HG03159 (cell line): ENCODE measurements around the gene ITGB8.

Source experiments
- ATAC-seq: cut with Tn5 transposase; IDR thresholded peaks from one replicate; pipeline ENCODE4 v1.9.1; 2021; ENCODE audit warnings: mild to moderate bottlenecking, moderate library complexity; ENCODE audit not compliant: unreplicated experiment

The ITGB8 gene

DNA sequence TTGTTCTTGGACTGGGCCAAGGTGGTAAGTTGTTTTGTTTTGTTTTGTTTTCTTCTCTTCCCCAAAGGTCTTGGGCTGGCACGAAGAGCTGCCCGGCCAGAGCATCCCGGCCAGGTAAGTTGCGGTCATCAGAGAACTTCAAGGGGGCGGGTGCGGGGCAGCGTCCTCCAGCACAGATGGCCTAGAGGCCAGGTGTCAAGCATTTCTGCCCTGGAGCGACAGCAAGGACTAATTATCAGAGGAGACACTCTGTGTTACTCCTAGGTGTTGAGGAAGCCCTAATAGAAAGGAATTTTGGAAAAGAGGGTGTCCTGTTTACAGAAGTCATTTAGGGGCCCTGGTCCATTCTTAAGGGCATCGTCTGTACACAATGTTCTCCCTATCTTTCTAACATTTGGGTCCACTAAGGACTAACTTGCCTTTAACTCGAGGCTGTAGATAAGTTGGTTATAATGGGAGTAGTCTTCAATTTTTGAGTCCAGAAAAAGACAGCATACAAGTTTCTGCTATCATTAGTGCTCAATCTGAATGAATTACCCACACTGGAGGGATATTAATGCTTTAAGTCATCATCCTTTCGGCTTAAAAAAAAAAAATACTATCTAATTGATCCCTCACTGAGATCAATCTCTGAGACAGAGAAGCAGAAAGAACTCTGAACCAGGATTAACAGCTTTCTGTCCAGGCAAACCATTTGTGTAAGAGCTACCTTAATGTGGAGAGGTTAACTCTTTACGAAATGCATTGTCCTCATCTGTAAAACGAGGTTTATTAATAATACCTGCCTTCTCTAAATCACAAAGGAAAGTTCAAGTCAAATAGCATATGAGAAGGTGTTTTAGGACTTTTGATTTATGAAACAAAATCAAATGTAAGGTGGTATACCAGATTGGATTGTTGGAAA is 1.5 kb downstream of the ITGB8 start:
- no peak for ATAC-seq

DNA sequence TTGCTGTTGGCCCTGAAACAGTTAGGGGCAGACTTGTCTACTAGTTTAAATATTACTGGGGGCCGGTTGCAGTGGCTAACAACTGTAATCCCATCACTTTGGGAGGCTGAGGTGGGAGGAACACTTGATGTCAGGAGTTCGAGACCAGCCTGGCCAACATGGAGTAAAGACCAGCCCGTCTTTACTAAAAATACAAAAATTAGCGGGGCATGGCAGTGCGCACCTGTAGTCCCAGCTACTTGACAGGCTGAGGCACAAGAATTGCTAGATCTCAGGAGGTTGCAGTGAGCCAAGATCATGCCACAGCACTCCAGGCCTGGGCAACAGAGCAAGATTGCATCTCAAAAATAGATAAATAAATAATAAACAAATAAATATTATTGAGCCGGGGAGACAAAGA is 7.6 kb downstream of the ITGB8 start:
- ATAC-seq: no peak

DNA sequence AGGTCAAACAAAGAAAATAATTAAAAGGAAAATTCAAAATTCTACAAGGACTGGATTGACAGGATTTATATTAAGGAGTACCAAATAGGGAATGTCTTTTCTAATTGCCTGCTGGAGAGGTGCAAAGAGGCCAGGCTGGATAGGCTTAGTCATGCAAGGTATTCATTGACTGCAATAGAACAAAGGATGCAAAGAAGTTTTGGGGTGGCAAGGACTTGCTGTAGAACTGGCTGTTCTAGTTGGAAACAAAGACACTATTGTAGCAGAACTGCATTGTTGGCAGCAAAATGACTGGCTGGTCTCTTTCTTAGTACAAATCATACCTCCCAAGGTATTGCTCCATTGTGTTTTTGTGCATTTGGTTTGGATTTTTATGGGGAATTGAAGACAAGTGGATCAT is 10.1 kb downstream of the ITGB8 start:
- ATAC-seq: no peak

DNA sequence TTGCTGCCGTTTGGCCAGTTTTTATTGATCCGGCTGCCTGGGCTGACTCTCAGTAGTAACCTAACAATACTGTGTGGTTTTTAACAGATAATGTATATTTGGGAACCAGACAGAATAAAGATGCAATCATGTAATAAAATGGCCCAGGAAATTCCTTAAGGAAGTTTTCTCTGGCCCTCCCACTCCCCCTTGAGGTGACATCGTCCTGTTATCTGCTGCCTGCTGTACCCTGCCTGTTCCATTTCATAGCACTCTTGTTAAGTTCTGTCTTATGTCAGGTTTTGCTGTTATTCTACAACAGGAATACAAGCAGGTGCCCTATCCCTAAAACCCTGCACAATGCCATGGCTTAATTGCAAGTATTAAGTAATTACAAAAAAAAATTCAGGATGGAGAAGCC is 12.5 kb downstream of the ITGB8 start:
- no peak for ATAC-seq

DNA sequence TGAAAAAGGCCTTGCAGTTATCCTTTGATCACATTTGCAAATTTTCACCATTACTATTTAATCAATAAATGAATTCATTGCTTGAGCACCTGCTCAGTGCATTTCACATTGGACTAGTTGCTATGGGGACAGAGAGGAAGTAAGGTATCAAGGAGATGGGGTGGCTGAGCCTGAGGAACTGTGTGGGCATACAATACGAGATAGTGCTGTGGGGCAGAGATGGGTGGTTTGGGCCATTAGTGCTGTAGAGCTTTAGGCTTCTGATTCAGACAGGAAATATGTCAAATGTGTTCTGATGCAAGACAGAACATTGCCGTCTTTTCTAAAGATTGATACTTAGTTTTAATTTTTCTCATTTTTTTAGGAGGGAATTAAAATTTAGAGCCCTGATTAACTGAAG is 13.2 kb downstream of the ITGB8 start:
- no peak for ATAC-seq

DNA sequence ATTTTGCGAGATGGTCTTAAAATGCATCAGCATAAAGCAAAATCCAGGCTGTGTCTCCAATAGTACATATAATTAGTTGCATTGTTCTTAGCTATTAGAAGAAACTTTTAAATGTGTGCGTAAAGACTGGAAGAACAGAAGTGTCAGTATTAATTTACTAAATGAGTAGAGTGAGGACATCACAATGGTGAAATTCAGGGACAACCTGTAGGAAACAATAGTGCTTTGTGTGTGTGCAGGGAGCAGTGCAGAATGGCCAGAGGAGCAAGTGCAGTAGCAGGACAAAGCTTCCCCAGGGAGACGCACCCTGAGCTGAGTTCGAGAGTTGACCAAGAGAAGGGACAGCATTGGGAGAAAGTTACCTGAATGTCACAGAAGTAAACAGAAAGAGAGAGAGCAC is 13.7 kb downstream of the ITGB8 start:
- no peak for ATAC-seq

DNA sequence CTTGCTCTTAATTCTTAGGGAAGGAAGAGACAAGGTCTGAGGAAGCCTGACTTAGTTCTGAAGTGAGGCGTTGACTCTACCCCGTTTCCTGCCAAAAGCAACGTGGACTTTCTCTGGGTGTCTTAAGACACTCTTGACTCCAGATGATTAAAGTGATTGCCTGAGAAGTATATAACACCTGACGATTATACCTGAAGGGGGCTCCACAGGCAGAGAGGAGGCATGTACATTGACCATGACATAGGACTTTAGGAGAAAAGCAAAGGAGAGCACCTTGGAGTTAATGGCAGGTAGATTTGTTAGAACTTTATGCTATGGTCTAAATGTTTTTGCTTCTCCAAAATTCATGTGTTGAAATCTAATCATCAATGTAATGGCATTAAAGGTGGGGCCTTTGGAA is 15.9 kb downstream of the ITGB8 start:
- ATAC-seq: no peak

DNA sequence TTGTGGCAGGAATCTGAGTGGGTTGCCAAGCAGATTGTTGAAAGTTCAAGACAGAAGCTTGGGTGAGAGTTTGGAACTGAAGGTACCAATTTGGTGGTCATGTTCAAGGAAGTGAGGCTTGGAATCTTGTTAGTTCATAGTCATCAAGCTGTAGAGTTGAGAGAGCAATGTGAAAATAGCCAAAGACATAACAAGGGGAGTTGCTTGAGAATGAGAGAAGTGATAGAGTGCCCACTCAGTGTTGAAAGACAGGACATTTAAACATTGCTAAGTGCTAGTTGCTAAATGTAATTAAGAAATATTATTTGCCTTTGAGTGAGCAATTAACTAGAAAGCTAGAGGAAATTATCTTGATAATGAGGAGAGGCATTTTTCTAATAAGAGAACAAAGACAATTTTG is 17.0 kb downstream of the ITGB8 start:
- ATAC-seq: no peak

DNA sequence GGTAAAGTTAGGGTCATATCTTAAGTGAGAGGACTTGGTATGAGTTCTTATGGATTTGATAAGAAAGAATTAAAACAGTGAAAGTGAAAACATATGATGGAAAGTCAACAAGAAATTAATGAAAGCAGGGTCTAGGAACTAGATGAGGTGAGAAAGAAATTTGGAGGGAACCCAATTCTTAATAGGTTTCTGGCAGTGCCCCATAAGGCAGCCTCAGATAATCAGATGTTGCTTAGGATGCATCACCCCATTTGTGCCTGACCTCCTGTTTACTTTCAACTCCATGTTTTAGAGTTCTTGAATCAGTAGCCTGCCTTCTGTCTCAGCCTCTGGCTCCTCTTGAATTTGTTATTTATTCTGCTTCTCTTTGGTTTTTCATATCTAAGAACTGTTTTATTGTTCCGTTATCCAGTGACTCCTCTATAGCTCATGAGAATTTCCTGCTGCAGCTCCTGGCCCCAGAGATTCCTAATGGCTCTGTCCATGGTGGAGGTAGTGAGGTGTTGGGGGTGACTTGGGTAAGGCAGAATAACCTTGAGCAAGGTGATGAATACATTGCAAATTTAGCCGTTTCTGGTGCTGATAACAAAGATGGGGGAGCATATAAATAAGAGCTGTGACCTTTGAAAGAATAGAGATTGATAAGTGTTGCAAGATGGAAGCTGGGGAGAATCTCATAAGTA is 17.6 kb downstream of the ITGB8 start:
- no peak for ATAC-seq

DNA sequence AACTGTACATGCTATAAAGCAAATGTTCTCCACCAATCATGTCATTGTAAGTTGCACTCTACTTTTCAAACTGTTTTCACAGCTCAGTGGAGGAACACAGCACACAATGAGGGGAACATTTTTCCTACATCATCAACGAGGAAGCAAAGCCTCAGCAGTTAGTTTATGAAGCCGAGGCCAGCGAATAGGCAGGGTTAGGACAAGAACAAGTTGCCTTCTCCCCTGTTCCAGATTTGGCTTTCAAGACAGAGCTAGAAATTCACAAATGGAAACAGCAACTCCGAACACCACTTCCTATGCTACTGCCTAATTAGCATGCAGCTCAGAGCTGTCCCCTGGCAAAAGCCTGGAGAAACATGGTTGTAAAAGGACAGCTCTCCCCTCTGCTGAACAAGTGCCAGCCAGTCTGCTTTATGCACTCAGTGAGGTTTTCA is 19.8 kb downstream of the ITGB8 start:
- no peak for ATAC-seq

DNA sequence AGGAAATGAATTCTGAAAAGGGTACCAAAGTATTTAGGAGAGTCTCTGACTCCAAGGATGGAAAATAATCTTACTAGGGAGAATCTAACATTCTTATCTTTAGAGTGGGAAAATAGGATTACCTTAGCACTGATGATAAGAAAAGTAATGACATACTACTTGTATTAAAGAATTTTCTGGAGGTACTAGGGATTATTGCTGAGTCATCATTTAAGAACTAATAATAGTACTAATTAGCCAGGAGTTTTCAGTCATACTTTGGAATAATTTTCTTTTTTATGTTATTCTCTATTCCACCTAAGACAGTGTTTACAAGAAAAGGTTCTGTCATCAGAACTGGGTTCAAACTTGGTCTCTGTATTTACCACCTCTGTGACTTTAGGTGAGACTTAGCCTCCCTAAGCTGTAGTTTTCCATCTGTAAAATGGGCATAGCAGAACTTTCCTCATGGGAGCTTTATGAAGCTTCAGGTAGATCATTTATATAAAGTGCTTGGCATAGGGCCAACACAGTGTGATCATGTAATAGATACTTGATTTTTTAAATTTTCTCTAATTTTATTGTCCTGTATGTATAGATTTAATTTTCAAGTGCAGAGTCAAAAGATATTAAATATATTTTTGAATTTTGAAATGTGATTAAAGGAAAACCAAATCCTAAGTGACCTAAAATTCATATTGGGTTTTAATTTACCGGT is 20.4 kb downstream of the ITGB8 start:
- no peak for ATAC-seq

DNA sequence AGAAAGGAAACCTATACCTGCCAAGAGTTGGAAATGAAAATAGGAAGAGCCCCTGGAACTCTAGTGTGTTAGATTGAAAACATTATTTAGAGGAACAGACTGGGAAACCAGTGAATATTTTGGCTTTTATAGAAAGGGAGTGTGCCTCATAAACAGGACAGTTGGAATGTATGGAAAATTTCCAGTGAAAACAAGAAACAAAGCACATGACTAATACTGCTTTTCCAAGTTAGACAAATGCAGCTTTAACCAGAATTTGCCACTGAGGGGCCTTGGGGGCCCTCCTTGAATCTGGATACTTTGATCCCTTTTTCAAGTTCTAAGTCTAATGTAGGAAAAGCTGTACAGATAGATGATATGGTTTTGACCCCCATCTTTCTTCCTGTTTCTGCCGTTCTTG is 21.2 kb downstream of the ITGB8 start:
- no peak for ATAC-seq

DNA sequence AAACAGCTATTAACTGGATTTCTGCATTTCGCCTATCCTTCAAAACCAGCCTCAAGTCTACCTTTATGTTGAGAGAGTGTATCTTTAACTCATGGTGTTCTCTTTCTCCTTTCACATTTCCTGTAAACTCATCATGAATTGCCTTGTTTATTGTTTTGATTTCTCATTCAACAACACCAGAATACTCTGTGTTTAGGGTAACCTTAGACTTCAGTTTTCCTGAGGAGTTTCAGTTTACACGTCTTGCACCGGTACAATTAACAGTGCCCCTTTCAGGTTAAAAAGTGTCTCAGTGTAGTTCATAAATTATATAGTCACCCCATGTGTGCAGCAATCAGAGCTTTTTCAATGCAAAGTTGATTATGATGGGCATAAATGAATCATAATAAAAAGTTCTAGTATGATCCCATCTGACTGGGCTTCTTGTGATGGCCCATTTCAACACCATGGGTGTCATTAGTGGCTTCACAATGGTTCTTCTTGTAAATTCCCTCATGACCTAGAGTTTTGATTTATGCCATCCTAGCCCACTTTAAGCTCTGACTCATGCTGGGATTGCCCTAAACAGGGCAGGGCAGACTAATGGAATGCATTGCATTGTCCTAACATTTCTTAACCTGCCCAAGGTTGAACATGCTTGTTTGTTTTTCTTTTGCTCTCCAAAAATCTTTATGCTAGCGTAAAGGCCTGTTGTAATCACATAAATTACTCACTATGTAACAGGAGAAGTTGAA is 22.0 kb downstream of the ITGB8 start:
- ATAC-seq: no peak

DNA sequence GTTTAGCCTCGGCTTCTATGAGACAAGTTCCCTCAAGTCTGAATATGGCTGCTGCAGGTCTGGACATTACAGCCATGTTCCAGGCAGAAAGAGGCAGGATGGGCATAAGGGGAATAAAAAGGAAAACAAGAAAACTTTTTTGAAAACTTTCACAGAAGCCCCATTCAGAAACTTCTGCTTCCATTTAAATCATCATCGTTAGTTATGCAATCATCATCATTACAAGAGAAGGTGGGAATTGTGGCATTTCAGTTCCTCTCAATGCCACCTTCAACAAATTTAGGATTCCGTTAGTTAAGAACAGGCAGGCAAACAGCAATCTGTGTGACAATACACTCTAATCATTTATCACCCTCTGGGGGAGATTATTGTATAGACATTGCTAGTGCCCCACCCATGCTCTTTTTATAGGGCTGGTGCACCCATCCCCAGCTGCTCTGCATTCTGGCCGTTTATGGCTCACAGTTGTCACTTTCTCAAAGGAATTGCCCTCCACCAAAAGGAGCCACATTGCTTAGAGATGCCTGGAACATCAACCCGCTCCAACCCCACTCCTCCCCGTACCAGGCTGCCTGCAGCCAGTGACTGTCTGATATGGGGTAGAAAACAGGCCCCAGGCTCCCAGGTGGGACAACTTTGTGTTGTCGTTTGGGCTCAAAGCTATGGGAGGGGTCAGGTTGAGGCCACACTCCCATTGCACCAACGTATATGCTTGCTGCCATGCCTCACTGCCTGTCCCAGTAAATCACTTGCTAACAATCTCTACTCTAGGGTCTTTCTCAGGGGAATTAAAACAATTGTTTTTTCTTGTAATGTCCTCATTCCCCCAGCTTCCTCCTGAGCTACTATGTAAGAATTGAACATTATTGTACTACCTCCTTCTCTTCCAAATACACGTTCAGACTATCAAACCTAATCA is 24.2 kb downstream of the ITGB8 start:
- ATAC-seq: no peak

DNA sequence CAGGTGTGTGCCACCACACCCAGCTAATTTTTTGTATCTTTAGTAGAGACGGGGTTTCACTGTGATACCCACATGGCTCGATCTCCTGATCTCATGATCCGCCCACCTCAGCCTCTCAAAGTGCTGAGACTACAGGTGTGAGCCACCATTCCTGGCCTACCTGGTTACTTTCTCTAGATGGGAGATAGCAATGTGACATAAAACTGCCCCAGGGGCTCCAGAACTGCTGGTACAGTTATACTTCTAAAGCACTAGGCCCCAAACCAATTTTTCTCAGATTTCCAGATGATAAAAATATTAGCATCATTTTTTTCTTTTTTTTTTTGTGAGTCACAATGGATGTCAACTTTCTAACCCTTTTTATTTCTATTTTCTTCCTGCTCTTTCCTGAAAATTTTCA is 27.4 kb downstream of the ITGB8 start:
- no peak for ATAC-seq

DNA sequence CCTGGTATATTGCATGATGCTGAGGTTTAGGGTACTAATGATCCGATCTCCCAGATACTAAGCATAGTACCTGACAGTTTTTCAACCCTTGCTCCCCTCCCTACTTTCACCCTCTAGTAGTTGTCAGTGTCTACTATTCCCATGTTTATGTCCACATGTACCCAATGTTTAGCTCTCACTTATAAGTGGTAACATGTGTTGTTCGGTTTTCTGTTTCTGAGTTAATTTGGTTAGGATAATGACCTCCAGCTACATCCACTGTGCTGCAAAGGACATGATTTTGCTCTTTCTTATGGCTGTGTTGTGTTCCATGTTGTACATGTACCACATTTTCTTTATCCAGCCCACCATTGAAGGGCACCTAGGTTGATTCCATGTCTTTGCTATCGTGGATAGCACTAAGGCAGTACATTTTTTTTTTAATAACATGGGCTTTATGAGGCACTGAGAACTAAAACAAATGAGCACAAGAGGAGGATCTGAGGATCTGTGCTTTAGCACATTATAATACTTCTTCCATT is 28.1 kb downstream of the ITGB8 start:
- ATAC-seq: no peak

DNA sequence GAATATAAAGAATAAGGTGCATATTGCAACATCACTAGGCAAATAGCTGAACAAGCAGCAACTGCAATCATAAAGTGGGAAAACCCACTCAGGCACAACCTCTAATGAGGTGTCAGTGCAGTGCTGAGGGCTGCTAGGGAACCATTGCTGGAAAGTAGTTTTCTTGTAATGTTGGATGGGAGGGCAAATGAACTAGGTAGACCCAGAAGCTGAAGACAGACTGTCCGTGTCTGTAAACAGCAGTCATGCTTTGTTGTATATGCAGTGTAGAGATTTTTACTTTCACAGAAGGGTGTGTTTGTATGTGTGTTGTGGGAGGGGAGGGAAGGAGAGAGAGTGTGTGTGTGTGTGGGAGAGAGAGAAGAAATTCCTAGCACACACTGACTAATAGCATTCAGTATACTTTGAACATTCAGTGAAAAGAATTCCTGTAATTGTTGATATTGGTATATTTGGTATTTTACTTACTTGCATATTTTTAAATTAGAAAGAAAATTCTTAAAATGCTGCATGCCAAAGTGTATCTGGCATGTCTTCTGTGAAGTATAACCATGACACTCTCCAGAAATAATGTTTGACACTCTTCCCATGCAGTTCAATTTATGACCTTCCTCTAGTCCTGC is 28.8 kb downstream of the ITGB8 start:
- ATAC-seq: no peak

DNA sequence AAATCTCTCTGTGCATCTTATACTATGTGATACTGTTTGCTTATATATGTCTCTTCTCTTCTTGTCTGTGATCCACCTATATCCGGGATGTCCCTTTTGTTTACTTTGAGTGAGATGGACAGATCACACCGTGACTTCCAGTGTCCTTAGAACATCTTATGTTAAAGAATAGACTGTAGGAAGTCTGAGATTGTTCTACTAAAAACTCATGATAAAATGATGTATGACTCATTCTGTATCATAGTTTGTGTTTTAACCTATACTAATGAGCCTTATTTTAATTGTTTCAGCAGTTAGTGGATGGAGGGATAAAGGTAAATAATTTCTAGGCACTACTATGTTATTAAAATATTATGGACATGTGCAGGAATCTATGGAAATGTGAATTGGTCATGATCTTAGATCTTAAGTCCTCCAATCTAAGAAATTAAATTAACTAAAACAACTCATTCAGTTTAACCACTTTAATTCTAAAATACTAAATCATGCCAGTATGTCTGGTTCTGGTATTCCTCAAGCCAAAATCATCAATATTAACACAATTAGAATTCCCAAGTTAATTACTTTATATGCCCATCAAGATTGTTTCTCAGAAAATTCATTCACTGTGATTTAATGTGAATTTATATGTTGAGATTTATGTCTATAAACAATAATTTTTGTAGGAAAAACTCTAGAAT is 32.0 kb downstream of the ITGB8 start:
- no peak for ATAC-seq
